ENCODE data around the gene CFAP299. TPM values are rescaled to one million over a fixed set of nuclear protein-coding genes. Genes with fewer than 3 reads are reported as not detected.
A peak's percentile ranks its signal among the peaks of the same experiment; 100 is the strongest.

CFAP299 gene
- total RNA-seq, 1 donor from 2014 or later: 0.13 TPM

DNA sequence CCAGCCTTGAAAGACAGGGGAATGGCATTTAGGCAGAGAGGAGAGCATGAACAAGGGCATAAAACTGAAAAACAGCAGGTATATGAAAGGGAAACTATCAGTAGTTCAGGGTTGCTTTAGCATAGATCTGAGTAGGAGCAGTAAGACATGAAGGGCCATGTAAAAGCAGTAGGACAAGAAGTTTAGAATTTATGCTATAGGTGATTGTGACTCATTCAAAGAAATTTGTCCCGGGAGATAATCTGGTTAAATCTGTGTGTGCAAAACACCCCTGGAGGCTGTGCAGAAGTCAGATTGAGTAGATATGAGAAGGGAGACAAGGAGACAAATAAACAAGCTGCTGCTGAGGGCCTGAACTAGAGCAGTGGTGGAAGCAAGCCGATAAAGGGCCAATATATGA is 585.9 kb downstream of the CFAP299 start:
- DNase-seq (ENCODE audit: low read depth, low spot score): no peak

DNA sequence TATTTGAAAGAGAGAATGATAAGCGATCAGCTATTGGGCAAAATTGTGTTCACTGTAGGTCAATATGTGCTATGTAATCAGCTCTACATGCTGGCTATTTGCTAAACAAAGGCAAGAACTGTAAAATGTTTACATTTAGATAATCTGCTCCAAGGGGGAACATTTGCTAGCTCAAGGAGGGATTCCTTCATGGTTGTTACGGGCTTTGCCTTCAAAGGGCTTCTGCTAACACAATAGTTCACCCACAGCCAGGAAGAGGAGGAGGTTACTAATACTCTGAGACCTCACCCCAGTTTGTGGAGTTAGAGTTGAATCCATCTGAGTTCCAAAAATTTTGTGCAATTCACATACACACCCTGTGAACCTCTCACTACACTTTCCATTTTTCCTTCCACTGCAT is 587.4 kb downstream of the CFAP299 start:
- DNase-seq (ENCODE audit: low read depth, low spot score): no peak

GRCh38 chr4:80925293-80925692 is 589.8 kb downstream of the CFAP299 start:
- no peak for DNase-seq (ENCODE audit: low read depth, low spot score)

GRCh38 chr4:80926446-80926845 is 590.9 kb downstream of the CFAP299 start:
- DNase-seq (ENCODE audit: low read depth, low spot score): no peak

GRCh38 chr4:80926891-80927290 is 591.4 kb downstream of the CFAP299 start:
- no peak for DNase-seq (ENCODE audit: low read depth, low spot score)

- no peak for DNase-seq (ENCODE audit: low read depth, low spot score)
These were observed 591.9 kb downstream of the CFAP299 start for GRCh38 chr4:80927420-80927819.

DNA sequence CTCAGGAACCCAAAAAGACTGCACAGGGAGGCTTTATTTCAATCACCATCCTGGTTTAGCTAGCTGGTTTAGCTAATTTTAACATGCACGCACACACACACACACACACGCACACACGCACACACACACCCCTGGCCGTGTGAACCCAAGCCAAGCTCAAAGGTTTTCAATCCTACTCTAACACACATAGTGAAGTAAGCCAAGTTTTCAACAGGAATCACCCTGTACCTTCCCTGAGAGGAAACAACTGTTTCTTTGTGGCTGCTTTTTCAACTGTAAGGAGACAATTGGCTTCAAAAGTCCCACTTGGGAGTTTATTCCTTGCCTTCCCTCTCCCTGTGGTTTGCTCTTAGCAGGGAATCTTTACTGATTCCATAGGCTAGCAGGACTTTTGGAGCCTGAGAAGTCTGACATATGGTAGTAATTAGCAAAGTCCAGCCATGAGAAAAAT is 596.1 kb downstream of the CFAP299 start:
- DNase-seq (ENCODE audit: low read depth, low spot score): no peak

DNA sequence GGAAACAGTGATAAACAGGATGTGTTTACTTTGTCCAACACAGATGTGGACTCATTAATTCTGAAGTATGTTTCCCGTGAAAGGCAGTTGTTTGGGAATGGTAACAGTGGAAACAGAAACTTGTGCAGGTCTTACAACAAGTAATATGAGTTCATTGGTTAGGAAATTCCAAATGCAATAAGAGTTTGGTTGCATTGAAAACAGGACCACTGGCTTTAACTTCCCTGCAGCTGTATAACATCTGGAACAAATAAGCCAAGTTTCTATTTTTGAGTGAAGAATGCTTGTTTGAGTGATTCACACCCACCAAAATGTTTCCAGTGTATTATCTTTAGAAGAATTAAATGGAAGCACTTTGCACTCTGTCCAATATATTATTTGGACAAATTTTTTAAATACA is 612.6 kb downstream of the CFAP299 start:
- no peak for DNase-seq (ENCODE audit: low read depth, low spot score)

GRCh38 chr4:80948995-80949394 is 613.5 kb downstream of the CFAP299 start:
- no peak for DNase-seq (ENCODE audit: low read depth, low spot score)

DNA sequence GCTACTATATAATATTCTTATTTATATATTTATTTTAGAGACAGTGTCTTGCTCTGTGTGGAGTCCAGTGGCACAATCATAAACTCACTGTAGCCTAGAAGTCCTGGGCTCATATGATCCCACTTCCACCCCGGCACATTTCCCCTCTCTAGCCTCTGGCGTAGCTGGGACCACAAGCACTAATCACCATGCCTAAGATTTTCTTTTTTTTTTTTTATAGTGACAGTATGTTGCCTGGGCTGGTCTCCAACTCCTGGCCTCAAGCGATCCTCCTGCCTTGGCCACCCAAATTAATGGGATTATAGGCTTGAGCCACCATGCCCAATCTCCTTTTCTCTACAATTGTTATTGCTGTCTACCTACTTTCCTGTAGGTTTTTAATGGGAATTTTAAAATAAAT is 620.9 kb downstream of the CFAP299 start:
- DNase-seq (ENCODE audit: low read depth, low spot score): no peak

GRCh38 chr4:80963051-80963450 is 627.5 kb downstream of the CFAP299 start:
- DNase-seq (ENCODE audit: low read depth, low spot score): no peak

DNA sequence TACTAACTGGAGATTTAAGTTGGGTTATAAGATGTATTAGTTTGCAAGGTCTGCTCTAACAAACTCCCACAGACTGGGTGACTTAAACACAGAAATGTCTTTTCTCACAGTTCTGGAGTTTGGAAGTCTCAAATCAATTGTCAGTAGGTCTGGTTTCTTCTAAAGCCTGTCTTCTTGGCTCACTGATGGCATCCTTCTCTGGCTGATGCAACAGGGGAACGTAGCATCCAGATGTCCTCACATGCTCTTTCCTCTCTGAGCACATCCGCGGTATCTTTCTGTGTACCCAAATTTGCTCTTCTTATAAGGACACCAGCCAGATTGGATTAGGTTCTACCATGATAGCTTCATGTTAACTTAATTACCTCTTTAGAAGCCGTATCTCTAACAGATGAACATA is 631.8 kb downstream of the CFAP299 start:
- no peak for DNase-seq (ENCODE audit: low read depth, low spot score)

DNA sequence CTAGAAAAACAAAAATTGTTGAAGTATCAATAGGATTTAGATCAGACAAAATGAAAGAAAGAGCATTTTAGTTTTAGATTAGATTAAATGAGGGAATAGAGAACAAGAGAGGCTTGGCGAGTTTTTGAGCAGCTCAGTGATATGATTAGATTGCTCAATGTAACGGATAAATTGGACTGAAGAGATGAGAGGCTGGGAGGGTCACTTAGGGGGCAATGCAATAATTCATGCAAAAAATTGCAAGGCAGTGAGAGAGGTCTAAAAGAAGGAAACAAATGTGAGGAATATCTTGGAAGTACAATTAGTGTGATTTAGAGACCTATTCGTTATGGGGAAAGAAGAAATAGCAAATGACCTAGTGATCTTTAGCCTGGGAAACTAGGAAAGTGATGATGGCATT is 644.7 kb downstream of the CFAP299 start:
- DNase-seq (ENCODE audit: low read depth, low spot score): no peak

DNA sequence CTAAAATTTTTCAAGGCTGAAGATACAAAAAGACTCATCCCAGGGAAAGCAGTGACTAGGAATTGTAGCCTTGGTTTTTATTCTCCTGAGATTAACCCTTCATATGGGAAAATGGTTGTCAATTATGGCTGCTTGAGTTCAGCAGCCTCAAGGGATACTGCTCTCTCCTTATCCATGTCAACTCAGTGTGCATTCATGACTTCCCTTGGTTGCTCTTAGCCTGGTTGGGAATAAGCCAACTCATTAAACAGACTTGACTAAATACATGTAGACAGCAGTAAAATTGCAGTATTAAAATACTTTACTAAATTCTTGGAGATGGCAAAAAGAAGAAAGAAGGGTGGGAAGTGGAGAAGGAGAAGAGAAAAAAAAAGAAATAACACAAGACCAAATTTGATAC is 650.5 kb downstream of the CFAP299 start:
- no peak for DNase-seq (ENCODE audit: low read depth, low spot score)

GRCh38 chr4:80989921-80990544 is 654.5 kb downstream of the CFAP299 start:
- peak; percentile 17 for DNase-seq (ENCODE audit: low read depth, low spot score)

DNA sequence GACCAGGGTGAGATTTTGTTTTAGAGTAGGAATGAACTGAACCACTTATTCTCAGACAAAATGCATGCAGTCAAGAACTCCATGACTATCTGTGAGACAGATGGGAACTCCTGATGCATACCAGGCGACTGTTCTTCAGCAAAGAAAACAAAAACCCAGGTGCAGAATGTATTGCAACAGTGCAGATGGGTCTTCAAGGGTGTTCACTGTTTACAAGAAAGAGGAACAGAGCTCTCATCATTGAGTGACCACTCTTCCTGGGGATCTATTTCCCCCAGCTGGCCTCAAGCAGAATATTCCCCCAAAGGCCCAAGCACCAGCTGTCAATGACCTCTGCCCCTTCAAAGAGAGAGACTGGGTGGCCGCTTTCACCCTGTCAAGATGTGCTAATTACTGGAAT is 655.3 kb downstream of the CFAP299 start:
- DNase-seq (ENCODE audit: low read depth, low spot score): no peak

DNA sequence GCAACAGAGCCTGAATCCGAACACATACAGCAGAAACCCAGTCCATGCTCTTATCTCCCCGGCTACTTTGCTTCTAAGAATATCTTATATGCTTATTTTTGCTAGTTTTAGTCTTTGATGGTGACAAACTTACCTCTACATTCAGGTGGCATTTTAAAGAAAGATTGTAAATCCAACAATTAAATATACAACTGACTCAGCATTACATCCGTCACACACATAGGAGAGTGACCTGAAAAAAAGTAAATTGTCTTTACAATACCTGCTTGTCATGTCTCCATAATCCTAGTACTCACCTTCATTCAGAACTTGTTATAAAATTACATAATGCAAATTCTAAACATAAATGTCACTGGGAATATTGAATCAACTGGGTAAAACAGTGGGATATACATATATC is 664.4 kb downstream of the CFAP299 start:
- no peak for DNase-seq (ENCODE audit: low read depth, low spot score)

GRCh38 chr4:81003597-81004111 is 668.1 kb downstream of the CFAP299 start:
- no peak for DNase-seq (ENCODE audit: low read depth, low spot score)

- no peak for DNase-seq (ENCODE audit: low read depth, low spot score)
These were observed 671.9 kb downstream of the CFAP299 start for GRCh38 chr4:81007417-81007816.
